PC-9 (cell line): Measurements from ENCODE around the gene AGAP3.

Source experiments
- CTCF ChIP-seq: fragments of 200-600 bp; sonication (generic); conservative IDR thresholded peaks from 2 replicates; pipeline ENCODE4 v1.6.1; 2017; ENCODE audit warnings: mixed run types, antibody characterized with exemption, mild to moderate bottlenecking, moderate library complexity
- EZH2 ChIP-seq: fragments of 200-600 bp; sonication (generic); IDR thresholded peaks from 2 replicates; pipeline ENCODE4 v1.8.0; 2017; ENCODE audit warnings: antibody characterized with exemption, low read depth

- TF ChIP-seq CTCF (no peak), EZH2 (no peak)
Measured at GRCh38 chr7:151139791-151140190, 53.5 kb downstream of the AGAP3 start.
